Measurements from ENCODE around the gene TRPV2.

Gene TRPV2

GRCh38 chr17:16483021-16483645 lies 67.8 kb downstream of the TRPV2 start:
- CTCF ChIA-PET = interaction anchor here (0.9 kb wide), 1 partner anchor 28 kb away, joined by 3 read pairs; no protein-coding TSS in a partner anchor
- no peak for DNase-seq (ENCODE audit: low read depth, low spot score)
- POLR2A ChIA-PET = no interaction called here
- no peak overlapping the region for H3K4me3 ChIP-seq (ENCODE audit: low read depth, low read length)
- no peak for TF ChIP-seq CTCF (IDR thresholded peaks at IDR 0.05; ENCODE audit: insufficient read depth, low read length, missing control alignments)

GRCh38 chr17:16484445-16485175 lies 69.2 kb downstream of the TRPV2 start:
- DNase-seq (ENCODE audit: low read depth, low spot score) = no peak
- ChIA-PET CTCF (interaction anchor here (1.1 to 1.5 kb wide), 3 partner anchors 12 to 32 kb away, joined by 3 to 5 read pairs (median 3); no protein-coding TSS in a partner anchor), POLR2A (interaction anchor here (0.6 to 0.8 kb wide), 2 partner anchors 104 to 766 kb away, joined by 3 read pairs; no protein-coding TSS in a partner anchor)
- no peak for TF ChIP-seq CTCF (IDR thresholded peaks at IDR 0.05; ENCODE audit: insufficient read depth, low read length, missing control alignments)
- H3K4me3 ChIP-seq (ENCODE audit: low read depth, low read length) = peak overlapping the region; percentile 20; the same call in 1 of the 2 replicates
